ENCODE data around the gene EXOC6. TPM values are rescaled to one million over a fixed set of nuclear protein-coding genes. Genes with fewer than 3 reads are reported as not detected.

EXOC6 gene
- total RNA-seq, 1 donor from 2014 or later, result 9.1 TPM

DNA sequence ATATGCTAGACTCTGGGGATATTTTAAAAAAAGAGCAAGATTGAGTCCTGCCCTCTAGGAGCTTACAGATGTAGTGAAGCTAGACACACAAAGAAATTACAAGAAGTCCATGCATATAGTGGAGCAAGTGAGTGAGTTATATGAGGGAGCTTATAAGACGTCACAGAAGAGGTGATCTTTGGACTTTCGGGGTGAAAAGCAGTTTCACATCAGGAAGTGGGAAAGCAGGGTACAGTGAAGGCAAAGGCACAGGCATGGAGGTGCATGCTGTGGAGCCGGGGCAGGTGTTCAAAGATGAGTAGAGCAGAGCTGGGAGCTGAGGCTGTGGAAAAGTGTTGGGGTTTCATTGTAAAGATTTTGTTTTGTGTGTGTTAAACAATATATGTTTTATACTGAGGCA, 38.5 kb upstream of the EXOC6 start:
- no peaks in the 10 kb centered on the region for H3K36me3 Mint-ChIP-seq (ENCODE audit: unreplicated experiment)
- no peaks in the 10 kb centered on the region for H3K9me3 Mint-ChIP-seq (ENCODE audit: unreplicated experiment)
- no peaks in the 10 kb centered on the region for H3K4me1 Mint-ChIP-seq (ENCODE audit: low read depth, unreplicated experiment)
- no peak overlapping the region for H3K27ac Mint-ChIP-seq (ENCODE audit: unreplicated experiment)
- no peaks in the 10 kb centered on the region for H3K27me3 Mint-ChIP-seq (ENCODE audit: unreplicated experiment)
- TF ChIP-seq CTCF (IDR thresholded peaks at IDR 0.05; ENCODE audit: partially characterized antibody, unreplicated experiment), result no peak
- DNase-seq, result no peak
- no peak overlapping the region for H3K4me3 Mint-ChIP-seq (ENCODE audit: unreplicated experiment)

- TF ChIP-seq CTCF (IDR thresholded peaks at IDR 0.05; ENCODE audit: partially characterized antibody, unreplicated experiment), result no peak
- Mint-ChIP-seq H3K4me1 (ENCODE audit: low read depth, unreplicated experiment) (no peaks in the 10 kb centered on the region), H3K9me3 (ENCODE audit: unreplicated experiment) (no peaks in the 10 kb centered on the region), H3K27me3 (ENCODE audit: unreplicated experiment) (no peaks in the 10 kb centered on the region), H3K4me3 (ENCODE audit: unreplicated experiment) (no peak overlapping the region), H3K36me3 (ENCODE audit: unreplicated experiment) (no peaks in the 10 kb centered on the region), H3K27ac (ENCODE audit: unreplicated experiment) (no peak overlapping the region)
- no peak for DNase-seq
Observed at GRCh38 chr10:92810934-92811532, 37.3 kb upstream of the EXOC6 start.

- H3K27me3 Mint-ChIP-seq (ENCODE audit: unreplicated experiment), result no peaks in the 10 kb centered on the region
- H3K36me3 Mint-ChIP-seq (ENCODE audit: unreplicated experiment), result no peaks in the 10 kb centered on the region
- H3K4me1 Mint-ChIP-seq (ENCODE audit: low read depth, unreplicated experiment), result no peaks in the 10 kb centered on the region
- no peak overlapping the region for H3K27ac Mint-ChIP-seq (ENCODE audit: unreplicated experiment)
- no peak for DNase-seq
- no peak for TF ChIP-seq CTCF (IDR thresholded peaks at IDR 0.05; ENCODE audit: partially characterized antibody, unreplicated experiment)
- no peaks in the 10 kb centered on the region for H3K9me3 Mint-ChIP-seq (ENCODE audit: unreplicated experiment)
- no peak overlapping the region for H3K4me3 Mint-ChIP-seq (ENCODE audit: unreplicated experiment)
Observed at GRCh38 chr10:92811986-92812385, 36.3 kb upstream of the EXOC6 start.

DNA sequence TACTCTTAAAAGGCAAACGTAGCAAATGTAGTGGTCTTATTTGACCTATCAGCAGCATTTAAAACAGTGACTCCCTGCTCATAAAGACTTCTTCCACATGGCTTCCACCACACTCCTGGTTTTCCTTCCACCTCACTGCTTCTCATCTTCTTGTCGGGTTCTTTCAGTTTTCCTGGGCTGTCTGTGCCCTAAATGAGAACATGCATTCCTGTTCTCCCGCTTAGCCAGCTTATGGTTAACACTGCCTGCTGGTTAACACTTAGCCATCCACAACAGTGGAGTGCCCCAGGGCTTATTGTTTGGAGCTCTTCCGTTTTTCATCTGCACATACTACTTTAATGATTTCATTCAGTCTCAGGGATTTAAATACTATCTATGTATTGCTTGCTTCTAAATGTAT, 34.3 kb upstream of the EXOC6 start:
- Mint-ChIP-seq H3K9me3 (ENCODE audit: unreplicated experiment) (no peaks in the 10 kb centered on the region), H3K27ac (ENCODE audit: unreplicated experiment) (no peak overlapping the region), H3K36me3 (ENCODE audit: unreplicated experiment) (no peaks in the 10 kb centered on the region), H3K4me3 (ENCODE audit: unreplicated experiment) (no peak overlapping the region), H3K4me1 (ENCODE audit: low read depth, unreplicated experiment) (no peaks in the 10 kb centered on the region), H3K27me3 (ENCODE audit: unreplicated experiment) (no peaks in the 10 kb centered on the region)
- no peak for DNase-seq
- TF ChIP-seq CTCF (IDR thresholded peaks at IDR 0.05; ENCODE audit: partially characterized antibody, unreplicated experiment), result no peak

DNA sequence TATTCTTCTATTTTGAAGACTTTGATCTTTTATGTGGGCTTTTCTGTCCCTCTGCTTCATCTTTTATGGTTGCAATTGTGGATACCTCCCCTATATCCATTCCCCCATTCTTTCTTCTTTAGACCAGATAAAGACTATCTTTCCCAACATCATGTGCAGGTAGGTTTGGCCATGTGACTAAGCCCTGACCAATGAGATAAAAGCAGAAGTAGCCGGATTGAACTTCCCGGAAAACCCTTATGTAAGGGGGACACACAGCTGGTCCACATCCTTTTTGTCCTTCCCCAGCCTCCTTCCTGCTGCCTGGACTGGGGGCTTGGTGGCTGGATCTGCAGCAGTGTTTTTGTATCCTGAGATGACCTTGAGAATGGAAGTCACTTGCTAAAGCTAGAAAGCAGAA, 33.5 kb upstream of the EXOC6 start:
- DNase-seq, result no peak
- no peak for TF ChIP-seq CTCF (IDR thresholded peaks at IDR 0.05; ENCODE audit: partially characterized antibody, unreplicated experiment)
- Mint-ChIP-seq H3K4me1 (ENCODE audit: low read depth, unreplicated experiment) (no peaks in the 10 kb centered on the region), H3K27ac (ENCODE audit: unreplicated experiment) (no peak overlapping the region), H3K4me3 (ENCODE audit: unreplicated experiment) (no peak overlapping the region), H3K9me3 (ENCODE audit: unreplicated experiment) (no peaks in the 10 kb centered on the region), H3K36me3 (ENCODE audit: unreplicated experiment) (no peaks in the 10 kb centered on the region), H3K27me3 (ENCODE audit: unreplicated experiment) (no peaks in the 10 kb centered on the region)

All from glutamatergic neuron (in vitro differentiated cells).